Panc1 (cell line): ENCODE measurements around the gene CHAC1. TPM values are rescaled to one million over a fixed set of nuclear protein-coding genes. Genes with fewer than 3 reads are reported as not detected.

ENCODE experiments used
- ATAC-seq: fragments of 200-7000 bp; cut with Tn5 transposase; 2 replicates; pipeline ENCODE4 v1.9.1; 2020; ENCODE audit warnings: mild to moderate bottlenecking, moderate library complexity
- BruUV-seq: library from RNA; stranded (reverse); fragments of 400-500 nt; replicated peaks from 2 replicates; lab custom pipeline; 2021; lab: Mats Ljungman, UMichigan
- CTCF ChIA-PET: fragments of 300-600 bp; sonication (Branson Sonifier 250); formaldehyde crosslinking; loops from one replicate; lab custom pipeline; 2022; ENCODE audit warnings: antibody characterized with exemption; lab: Charles Lee
- POLR2A ChIA-PET: fragments of 300-600 bp; sonication (Branson Sonifier 250); formaldehyde crosslinking; loops from one replicate; lab custom pipeline; 2022; ENCODE audit warnings: antibody characterized with exemption; lab: Charles Lee
- DNase-seq: peaks from one replicate; pipeline ENCODE4 v3.0.0-alpha.2; 2010; ENCODE audit warnings: low read depth, low spot score
- H3K27ac ChIP-seq: 2 replicates; pipeline ENCODE4 v1.5.1; 2011; ENCODE audit warnings: mild to moderate bottlenecking, low read length, inconsistent platforms
- H3K27me3 ChIP-seq: fragments of 200-500 bp; sonication (Bioruptor generic); 2 replicates; pipeline ENCODE4 v1.6.0; 2014; ENCODE audit warnings: low read length, inconsistent platforms; ENCODE audit not compliant: control insufficient read depth, insufficient read depth
- H3K36me3 ChIP-seq: fragments of 200-500 bp; sonication (Bioruptor generic); 2 replicates; pipeline ENCODE4 v1.5.1; 2014; ENCODE audit warnings: inconsistent platforms, mild to moderate bottlenecking, low read length, moderate library complexity; ENCODE audit not compliant: control insufficient read depth, insufficient read depth
- H3K4me1 ChIP-seq: 2 replicates; pipeline ENCODE4 v1.5.1; 2011; ENCODE audit warnings: inconsistent platforms, mild to moderate bottlenecking, low read length, moderate library complexity; ENCODE audit not compliant: control insufficient read depth, insufficient read depth
- H3K4me3 ChIP-seq, 2 experiments: 2 replicates each; pipeline ENCODE4 v1.5.1; 2011 to 2012; ENCODE audit warnings: low read depth in 2 of 2, low read length in 2 of 2, mild to moderate bottlenecking in 2 of 2, inconsistent platforms in 1 of 2, moderate library complexity in 1 of 2
- H3K9me3 ChIP-seq: fragments of 200-500 bp; sonication (Bioruptor generic); 2 replicates; pipeline ENCODE4 v1.5.1; 2014; ENCODE audit warnings: low read depth, mild to moderate bottlenecking, inconsistent platforms, low read length, moderate library complexity; ENCODE audit not compliant: control insufficient read depth, insufficient read depth
- CTCF ChIP-seq: fragments of 450-650 bp; IDR thresholded peaks from 2 replicates; pipeline ENCODE4 v1.5.1; 2017; ENCODE audit warnings: mild to moderate bottlenecking
- POLR2AphosphoS5 ChIP-seq: IDR thresholded peaks from 2 replicates; pipeline ENCODE4 v1.6.1; 2012; ENCODE audit warnings: mild to moderate bottlenecking, low read depth, low read length, moderate library complexity
- REST ChIP-seq, 2 experiments: IDR thresholded peaks; 2 replicates each; pipeline ENCODE4 v1.6.1; 2011 to 2012; ENCODE audit warnings: low read depth in 2 of 2, control low read depth in 1 of 2, low read length in 1 of 2, mild to moderate bottlenecking in 1 of 2, moderate library complexity in 1 of 2; ENCODE audit not compliant: insufficient read depth in 1 of 2
- SIN3A ChIP-seq: IDR thresholded peaks from 2 replicates; pipeline ENCODE4 v1.6.1; 2012; ENCODE audit warnings: low read depth, mild to moderate bottlenecking, low read length, moderate library complexity, borderline replicate concordance; ENCODE audit not compliant: insufficient read depth
- TCF7L2 ChIP-seq: IDR thresholded peaks from 2 replicates; pipeline ENCODE4 v1.6.1; 2011; ENCODE audit warnings: mild to moderate bottlenecking, low read depth, low read length, inconsistent platforms
- in situ Hi-C: cut with HindIII; loops from 2 replicates; pipeline ENCODE4 v1.10.0; 2016; ENCODE audit warnings: low sequenced_read_pairs, low pct_unique_long_range_greater_than_20kb
- intact Hi-C: fragments of 100-400 bp; cut with micrococcal nuclease; formaldehyde crosslinking; loops from one replicate; pipeline ENCODE4 v1.10.0; 2022; ENCODE audit not compliant: unreplicated experiment
- total RNA-seq: library from RNA; stranded (reverse); gene quantifications from one replicate; pipeline ENCODE4 v1.2.1, GENCODE V29; 2021; ENCODE audit not compliant: unreplicated experiment

The CHAC1 gene
- total RNA-seq, 1 experiment from 2014 or later = 15.5 TPM

- no peaks in the 10 kb centered on the region for H3K36me3 ChIP-seq
- peaks cover 19% of the 10 kb centered on the region for H3K4me1 ChIP-seq
- DNase-seq (no peak), ATAC-seq (no peak)
- no peak for TF ChIP-seq SIN3A
- TF ChIP-seq CTCF = no peak
- TF ChIP-seq REST (IDR thresholded peaks at IDR 0.05; ENCODE audit: insufficient read depth in 1 of 2, low read depth in 2 of 2, low read length in 1 of 2) = no peak
- TF ChIP-seq POLR2AphosphoS5 = no peak
- no peak for TF ChIP-seq TCF7L2
- in situ Hi-C loops = no loop called here
- no peak overlapping the region for H3K27ac ChIP-seq
- intact Hi-C loops = loop anchor here (10.0 kb wide), 1 partner anchor 244 kb away; no protein-coding TSS in a partner anchor
- no peak overlapping the region for H3K4me3 ChIP-seq
- POLR2A ChIA-PET = no interaction called here
- no TSS peak for BruUV-seq
- CTCF ChIA-PET = interaction anchor here (1.2 kb wide), 1 partner anchor 10 kb away, joined by 3 read pairs; no protein-coding TSS in a partner anchor
- no peaks in the 10 kb centered on the region for H3K27me3 ChIP-seq
- H3K9me3 ChIP-seq = no peaks in the 10 kb centered on the region
Measured at GRCh38 chr15:40940296-40940801, 12.9 kb upstream of the CHAC1 start.

GRCh38 chr15:40941068-40941527 is 12.2 kb upstream of the CHAC1 start:
- H3K9me3 ChIP-seq = no peaks in the 10 kb centered on the region
- intact Hi-C loops = loop anchor here (10.0 kb wide), 1 partner anchor 244 kb away; no protein-coding TSS in a partner anchor
- peak overlapping the region; percentile 50 to 51 for H3K4me3 ChIP-seq
- H3K36me3 ChIP-seq = no peaks in the 10 kb centered on the region
- ATAC-seq = no peak; the same call in 1 of the 2 replicates
- peak overlapping the region; percentile 76 for H3K27ac ChIP-seq
- no TSS peak for BruUV-seq
- no peak for DNase-seq
- in situ Hi-C loops = no loop called here
- ChIA-PET CTCF (interaction anchor here (0.6 to 1.6 kb wide), 7 partner anchors 11 to 175 kb away, joined by 3 to 8 read pairs (median 3); partner anchors contain the start of gene INO80), POLR2A (interaction anchor here (0.6 kb wide), 1 partner anchor 40 kb away, joined by 5 read pairs; no protein-coding TSS in a partner anchor)
- H3K4me1 ChIP-seq = peaks cover 19% of the 10 kb centered on the region
- no peaks in the 10 kb centered on the region for H3K27me3 ChIP-seq
- TF ChIP-seq SIN3A (no peak), TCF7L2 (no peak), POLR2AphosphoS5 (no peak), CTCF (no peak), REST (IDR thresholded peaks at IDR 0.05; ENCODE audit: insufficient read depth in 1 of 2, low read depth in 2 of 2, low read length in 1 of 2) (no peak)
